ENCODE results near the gene DCAF11. TPM values are rescaled to one million over a fixed set of nuclear protein-coding genes. Genes with fewer than 3 reads are reported as not detected.

Gene DCAF11
- total RNA-seq, 1 donor from 2014 or later: 30.7 TPM

- Mint-ChIP-seq H3K27ac (ENCODE audit: unreplicated experiment) (no peak overlapping the region), H3K36me3 (ENCODE audit: low read depth) (no peaks in the 10 kb centered on the region), H3K4me1 (ENCODE audit: low read depth) (peaks cover 8% of the 10 kb centered on the region), H3K4me3 (ENCODE audit: unreplicated experiment) (no peak overlapping the region), H3K9me3 (ENCODE audit: low read depth) (no peaks in the 10 kb centered on the region), H3K27me3 (ENCODE audit: low read depth) (peaks cover 28% of the 10 kb centered on the region)
- DNase-seq (ENCODE audit: low spot score): no peak
- TF ChIP-seq, protein P1, sequence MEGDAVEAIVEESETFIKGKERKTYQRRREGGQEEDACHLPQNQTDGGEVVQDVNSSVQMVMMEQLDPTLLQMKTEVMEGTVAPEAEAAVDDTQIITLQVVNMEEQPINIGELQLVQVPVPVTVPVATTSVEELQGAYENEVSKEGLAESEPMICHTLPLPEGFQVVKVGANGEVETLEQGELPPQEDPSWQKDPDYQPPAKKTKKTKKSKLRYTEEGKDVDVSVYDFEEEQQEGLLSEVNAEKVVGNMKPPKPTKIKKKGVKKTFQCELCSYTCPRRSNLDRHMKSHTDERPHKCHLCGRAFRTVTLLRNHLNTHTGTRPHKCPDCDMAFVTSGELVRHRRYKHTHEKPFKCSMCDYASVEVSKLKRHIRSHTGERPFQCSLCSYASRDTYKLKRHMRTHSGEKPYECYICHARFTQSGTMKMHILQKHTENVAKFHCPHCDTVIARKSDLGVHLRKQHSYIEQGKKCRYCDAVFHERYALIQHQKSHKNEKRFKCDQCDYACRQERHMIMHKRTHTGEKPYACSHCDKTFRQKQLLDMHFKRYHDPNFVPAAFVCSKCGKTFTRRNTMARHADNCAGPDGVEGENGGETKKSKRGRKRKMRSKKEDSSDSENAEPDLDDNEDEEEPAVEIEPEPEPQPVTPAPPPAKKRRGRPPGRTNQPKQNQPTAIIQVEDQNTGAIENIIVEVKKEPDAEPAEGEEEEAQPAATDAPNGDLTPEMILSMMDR (IDR thresholded peaks at IDR 0.05): no peak
Measured at GRCh38 chr14:24083462-24083861, 31.1 kb upstream of the DCAF11 start.

- no peaks in the 10 kb centered on the region for H3K36me3 Mint-ChIP-seq (ENCODE audit: low read depth)
- H3K4me3 Mint-ChIP-seq (ENCODE audit: unreplicated experiment): no peak overlapping the region
- H3K27me3 Mint-ChIP-seq (ENCODE audit: low read depth): peaks cover 22% of the 10 kb centered on the region
- TF ChIP-seq, protein P1 (IDR thresholded peaks at IDR 0.05): no peak
- no peaks in the 10 kb centered on the region for H3K9me3 Mint-ChIP-seq (ENCODE audit: low read depth)
- DNase-seq (ENCODE audit: low spot score): peak; percentile 27
- no peak overlapping the region for H3K27ac Mint-ChIP-seq (ENCODE audit: unreplicated experiment)
- peaks cover 8% of the 10 kb centered on the region for H3K4me1 Mint-ChIP-seq (ENCODE audit: low read depth)
Measured at GRCh38 chr14:24084440-24084839, 30.1 kb upstream of the DCAF11 start.

DNA sequence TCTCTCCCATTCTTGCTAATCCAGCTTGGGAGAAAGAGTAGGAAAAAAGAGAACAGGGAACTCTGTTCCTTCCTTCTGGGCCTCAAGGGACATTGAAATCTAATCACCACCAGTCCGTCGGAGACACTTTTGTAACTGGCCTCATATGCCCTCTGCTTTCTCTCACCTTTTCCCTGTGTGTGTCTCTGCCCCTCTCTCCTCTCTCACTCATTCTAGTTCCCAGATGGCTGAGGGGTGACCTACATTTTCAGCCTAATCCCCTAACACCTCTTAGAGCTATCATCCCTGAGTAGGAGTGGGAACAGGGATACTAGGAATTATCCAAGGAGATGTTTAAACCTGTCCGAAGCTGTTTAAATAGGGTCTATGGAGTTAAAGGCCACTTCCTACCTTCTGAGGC lies 29.4 kb upstream of the DCAF11 start:
- TF ChIP-seq, protein P1 (IDR thresholded peaks at IDR 0.05): no peak
- DNase-seq (ENCODE audit: low spot score): no peak
- H3K27me3 Mint-ChIP-seq (ENCODE audit: low read depth): peaks cover 17% of the 10 kb centered on the region
- H3K27ac Mint-ChIP-seq (ENCODE audit: unreplicated experiment): no peak overlapping the region
- no peaks in the 10 kb centered on the region for H3K9me3 Mint-ChIP-seq (ENCODE audit: low read depth)
- H3K4me3 Mint-ChIP-seq (ENCODE audit: unreplicated experiment): no peak overlapping the region
- no peaks in the 10 kb centered on the region for H3K36me3 Mint-ChIP-seq (ENCODE audit: low read depth)
- H3K4me1 Mint-ChIP-seq (ENCODE audit: low read depth): peaks cover 8% of the 10 kb centered on the region

DNA sequence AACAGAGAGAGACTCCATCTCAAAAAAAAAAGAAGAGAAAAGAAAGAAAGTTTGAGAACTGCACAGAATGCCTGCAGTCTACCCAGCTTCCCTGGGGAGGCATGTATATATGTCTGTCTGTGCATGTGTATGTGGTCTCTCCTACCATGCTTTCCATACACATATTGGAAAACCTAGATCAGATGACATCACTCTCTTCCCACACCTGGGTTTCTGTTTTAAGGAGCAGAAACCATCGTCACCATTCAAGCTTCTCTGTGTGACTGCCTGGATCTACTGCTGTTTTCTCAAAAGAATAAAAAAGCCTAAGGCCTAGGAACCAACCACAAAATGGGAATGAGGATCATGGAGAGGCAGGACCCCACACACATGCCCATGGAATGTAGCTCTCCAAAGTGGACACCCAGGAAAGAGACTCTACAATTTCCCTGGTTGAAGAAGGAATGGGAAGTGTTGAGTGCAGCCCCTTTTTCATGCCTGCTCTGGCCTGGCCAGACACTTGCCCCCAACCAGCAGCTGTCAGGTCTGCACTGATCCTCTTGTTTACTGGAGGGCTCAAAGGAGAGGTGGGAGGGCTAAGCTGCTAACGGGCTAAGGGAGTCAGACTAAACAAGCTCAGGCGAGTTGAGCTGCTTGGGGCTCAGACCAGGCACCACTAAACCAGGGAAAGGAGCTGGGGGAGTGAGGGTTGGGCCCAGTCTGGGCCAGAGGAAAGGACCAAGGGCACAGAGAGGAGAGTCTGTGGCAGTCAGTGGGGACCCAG lies 28.2 kb upstream of the DCAF11 start:
- DNase-seq (ENCODE audit: low spot score): peak; percentile 26
- Mint-ChIP-seq H3K36me3 (ENCODE audit: low read depth) (no peaks in the 10 kb centered on the region), H3K4me3 (ENCODE audit: unreplicated experiment) (no peak overlapping the region), H3K4me1 (ENCODE audit: low read depth) (peaks cover 5% of the 10 kb centered on the region), H3K27ac (ENCODE audit: unreplicated experiment) (no peak overlapping the region), H3K9me3 (ENCODE audit: low read depth) (no peaks in the 10 kb centered on the region), H3K27me3 (ENCODE audit: low read depth) (peaks cover 16% of the 10 kb centered on the region)
- TF ChIP-seq, protein P1 (IDR thresholded peaks at IDR 0.05): no peak

DNA sequence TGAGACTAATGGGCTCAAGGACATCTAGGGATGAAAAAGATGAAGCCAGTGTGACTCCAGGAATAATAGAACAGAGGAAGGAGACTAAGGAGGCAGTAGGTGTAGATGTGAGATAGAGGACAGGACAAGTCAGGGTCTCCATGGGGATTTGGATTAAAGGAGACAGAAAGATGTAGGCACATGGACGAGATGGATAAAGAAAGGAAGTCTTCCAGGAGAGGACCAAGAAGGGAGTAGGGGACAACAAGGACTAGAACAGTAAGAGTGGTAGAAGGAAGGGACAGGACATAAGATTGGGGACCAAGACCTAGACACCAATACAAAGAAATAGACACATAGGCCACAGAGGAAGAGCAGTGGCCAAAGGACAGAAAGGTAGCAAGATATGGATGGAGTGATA lies 27.6 kb upstream of the DCAF11 start:
- Mint-ChIP-seq H3K27me3 (ENCODE audit: low read depth) (peaks cover 13% of the 10 kb centered on the region), H3K36me3 (ENCODE audit: low read depth) (no peaks in the 10 kb centered on the region), H3K9me3 (ENCODE audit: low read depth) (no peaks in the 10 kb centered on the region), H3K4me3 (ENCODE audit: unreplicated experiment) (no peak overlapping the region), H3K4me1 (ENCODE audit: low read depth) (peaks cover 2% of the 10 kb centered on the region), H3K27ac (ENCODE audit: unreplicated experiment) (no peak overlapping the region)
- DNase-seq (ENCODE audit: low spot score): no peak
- TF ChIP-seq, protein P1 (IDR thresholded peaks at IDR 0.05): no peak

All from chondrocyte (in vitro differentiated cells).